ENCODE measurements around the gene ALB. TPM values are rescaled to one million over a fixed set of nuclear protein-coding genes. Genes with fewer than 3 reads are reported as not detected.

ALB gene
- total RNA-seq, 4 donors from 2014 or later, result 84.5 TPM; not detected in 3

DNA sequence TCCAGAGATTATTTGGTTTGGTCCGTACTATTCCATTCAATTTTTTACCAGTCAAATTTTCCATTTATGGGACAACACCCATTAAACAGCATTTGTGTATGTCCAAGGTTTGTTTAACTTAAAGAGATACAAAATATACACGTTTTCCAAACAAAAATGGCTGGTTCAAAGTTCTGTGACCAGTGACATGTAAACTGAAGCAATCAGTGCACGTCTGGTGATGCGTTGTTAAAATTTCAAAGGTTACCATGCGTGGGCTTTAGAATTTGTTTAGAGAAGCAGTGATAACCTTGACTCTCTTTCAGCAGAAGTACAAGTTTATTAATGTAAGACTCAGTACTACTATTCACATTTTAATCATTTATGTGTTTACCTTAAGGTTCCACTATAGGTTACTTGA is 25.2 kb upstream of the ALB start:
- Histone ChIP-seq H3K4me3 (no peak overlapping the region), H3K9me3 (no peaks in the 10 kb centered on the region), H3K36me3 (no peaks in the 10 kb centered on the region), H3K4me1 (no peaks in the 10 kb centered on the region), H3K27ac (no peak overlapping the region), H3K27me3 (no peaks in the 10 kb centered on the region)
- TF ChIP-seq EP300 (IDR thresholded peaks at IDR 0.05) (no peak), POLR2A (IDR thresholded peaks at IDR 0.05) (no peak), POLR2AphosphoS5 (IDR thresholded peaks at IDR 0.05) (no peak)
- TF ChIP-seq, protein P1, sequence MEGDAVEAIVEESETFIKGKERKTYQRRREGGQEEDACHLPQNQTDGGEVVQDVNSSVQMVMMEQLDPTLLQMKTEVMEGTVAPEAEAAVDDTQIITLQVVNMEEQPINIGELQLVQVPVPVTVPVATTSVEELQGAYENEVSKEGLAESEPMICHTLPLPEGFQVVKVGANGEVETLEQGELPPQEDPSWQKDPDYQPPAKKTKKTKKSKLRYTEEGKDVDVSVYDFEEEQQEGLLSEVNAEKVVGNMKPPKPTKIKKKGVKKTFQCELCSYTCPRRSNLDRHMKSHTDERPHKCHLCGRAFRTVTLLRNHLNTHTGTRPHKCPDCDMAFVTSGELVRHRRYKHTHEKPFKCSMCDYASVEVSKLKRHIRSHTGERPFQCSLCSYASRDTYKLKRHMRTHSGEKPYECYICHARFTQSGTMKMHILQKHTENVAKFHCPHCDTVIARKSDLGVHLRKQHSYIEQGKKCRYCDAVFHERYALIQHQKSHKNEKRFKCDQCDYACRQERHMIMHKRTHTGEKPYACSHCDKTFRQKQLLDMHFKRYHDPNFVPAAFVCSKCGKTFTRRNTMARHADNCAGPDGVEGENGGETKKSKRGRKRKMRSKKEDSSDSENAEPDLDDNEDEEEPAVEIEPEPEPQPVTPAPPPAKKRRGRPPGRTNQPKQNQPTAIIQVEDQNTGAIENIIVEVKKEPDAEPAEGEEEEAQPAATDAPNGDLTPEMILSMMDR (IDR thresholded peaks at IDR 0.05), result no peak
- DNase-seq (ENCODE audit: low spot score in 2 of 2), result no peak
- 79% methylated on average over 5 of the region's 5 CpGs for WGBS

GRCh38 chr4:73379946-73380345 is 24.1 kb upstream of the ALB start:
- Histone ChIP-seq H3K36me3 (no peaks in the 10 kb centered on the region), H3K27ac (no peak overlapping the region), H3K9me3 (no peaks in the 10 kb centered on the region), H3K4me3 (no peak overlapping the region), H3K27me3 (no peaks in the 10 kb centered on the region), H3K4me1 (no peaks in the 10 kb centered on the region)
- no peak for DNase-seq (ENCODE audit: low spot score in 2 of 2)
- TF ChIP-seq, protein P1 (IDR thresholded peaks at IDR 0.05), result no peak
- TF ChIP-seq EP300 (IDR thresholded peaks at IDR 0.05) (no peak), POLR2AphosphoS5 (IDR thresholded peaks at IDR 0.05) (no peak), POLR2A (IDR thresholded peaks at IDR 0.05) (no peak)

- Histone ChIP-seq H3K4me1 (no peaks in the 10 kb centered on the region), H3K27me3 (no peaks in the 10 kb centered on the region), H3K36me3 (no peaks in the 10 kb centered on the region), H3K27ac (no peak overlapping the region), H3K4me3 (no peak overlapping the region), H3K9me3 (no peaks in the 10 kb centered on the region)
- 64% methylated on average over 1 of the region's 1 CpG for WGBS
- TF ChIP-seq, protein P1 (IDR thresholded peaks at IDR 0.05), result no peak
- TF ChIP-seq POLR2A (IDR thresholded peaks at IDR 0.05) (no peak), POLR2AphosphoS5 (IDR thresholded peaks at IDR 0.05) (no peak), EP300 (IDR thresholded peaks at IDR 0.05) (no peak)
- no peak for DNase-seq (ENCODE audit: low spot score in 2 of 2)
These were observed 22.9 kb upstream of the ALB start for GRCh38 chr4:73381214-73381613.

- no peaks in the 10 kb centered on the region for H3K27me3 ChIP-seq
- no peaks in the 10 kb centered on the region for H3K36me3 ChIP-seq
- 56% methylated on average over 3 of the region's 3 CpGs for WGBS
- no peak overlapping the region for H3K27ac ChIP-seq
- H3K4me3 ChIP-seq, result no peak overlapping the region
- DNase-seq (ENCODE audit: low spot score in 2 of 2), result no peak
- TF ChIP-seq EP300 (IDR thresholded peaks at IDR 0.05) (no peak), POLR2A (IDR thresholded peaks at IDR 0.05) (no peak), POLR2AphosphoS5 (IDR thresholded peaks at IDR 0.05) (no peak)
- TF ChIP-seq, protein P1 (IDR thresholded peaks at IDR 0.05), result no peak
- H3K4me1 ChIP-seq, result no peaks in the 10 kb centered on the region
- no peaks in the 10 kb centered on the region for H3K9me3 ChIP-seq
These were observed 20.6 kb upstream of the ALB start for GRCh38 chr4:73383452-73383851.

DNA sequence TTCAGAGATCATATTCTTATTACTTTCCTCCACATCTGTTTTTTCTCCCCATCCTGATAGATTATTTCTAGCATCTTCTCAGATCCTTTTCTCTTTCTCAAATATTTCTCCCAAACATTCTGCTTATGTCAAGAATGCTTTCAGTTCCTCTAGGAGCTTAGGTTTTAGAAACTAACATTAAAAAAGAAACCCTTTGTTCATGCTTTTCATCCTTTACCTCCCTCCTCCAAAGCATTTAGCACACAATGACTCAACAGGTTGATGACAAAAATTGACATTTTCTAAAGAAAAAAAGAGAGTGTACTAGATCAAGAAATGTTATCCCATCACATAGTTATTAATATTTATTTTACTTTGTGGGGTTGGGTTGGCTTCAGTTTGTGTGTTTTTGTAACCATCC is 16.5 kb upstream of the ALB start:
- no peak overlapping the region for H3K4me3 ChIP-seq
- TF ChIP-seq POLR2A (IDR thresholded peaks at IDR 0.05) (no peak), EP300 (IDR thresholded peaks at IDR 0.05) (no peak), POLR2AphosphoS5 (IDR thresholded peaks at IDR 0.05) (no peak)
- TF ChIP-seq, protein P1 (IDR thresholded peaks at IDR 0.05), result no peak
- H3K9me3 ChIP-seq, result no peaks in the 10 kb centered on the region
- no peak for DNase-seq (ENCODE audit: low spot score in 2 of 2)
- no peaks in the 10 kb centered on the region for H3K27me3 ChIP-seq
- no peaks in the 10 kb centered on the region for H3K36me3 ChIP-seq
- no peak overlapping the region for H3K27ac ChIP-seq
- H3K4me1 ChIP-seq, result no peaks in the 10 kb centered on the region
